Measurements from ENCODE around the gene TACC3.
A peak's percentile ranks its signal among the peaks of the same experiment; 100 is the strongest.

The TACC3 gene

DNA sequence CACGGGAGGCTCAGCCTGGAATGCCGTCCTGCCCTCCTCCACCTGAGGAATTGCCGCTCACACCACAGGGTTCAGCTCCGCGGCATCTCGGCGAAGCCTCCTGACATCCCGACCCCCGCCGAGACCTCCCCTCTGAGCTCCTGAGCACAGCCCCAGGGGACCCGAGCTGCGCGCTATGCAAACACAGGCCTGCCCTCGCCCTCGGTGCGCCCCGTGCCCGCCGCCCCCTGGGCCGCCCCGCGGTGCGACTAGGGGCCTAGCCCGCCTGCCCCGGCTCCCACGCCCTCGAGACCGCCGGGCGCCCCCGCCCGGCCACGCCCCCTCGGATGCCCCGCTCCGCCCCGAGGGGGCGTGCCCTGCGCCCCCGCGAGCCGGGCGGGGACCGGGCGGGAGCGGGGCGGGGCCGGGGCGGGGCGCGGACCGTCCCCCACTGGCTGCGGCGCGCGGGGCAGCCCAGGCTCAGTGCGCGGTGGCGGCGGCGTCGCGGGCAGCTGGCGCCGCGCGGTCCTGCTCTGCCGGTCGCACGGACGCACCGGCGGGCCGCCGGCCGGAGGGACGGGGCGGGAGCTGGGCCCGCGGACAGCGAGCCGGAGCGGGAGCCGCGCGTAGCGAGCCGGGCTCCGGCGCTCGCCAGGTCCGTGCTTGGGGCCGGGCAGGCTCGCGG is 71.6 kb downstream of the TACC3 start, which contains the start of gene FGFR3:
FGFR3 (plus strand) TSS at position 462 of the 664 bp plus-strand sequence. CDS start 642 bp downstream, outside the sequence.
- peak; percentile 8 for DNase-seq (ENCODE audit: low read depth)

DNA sequence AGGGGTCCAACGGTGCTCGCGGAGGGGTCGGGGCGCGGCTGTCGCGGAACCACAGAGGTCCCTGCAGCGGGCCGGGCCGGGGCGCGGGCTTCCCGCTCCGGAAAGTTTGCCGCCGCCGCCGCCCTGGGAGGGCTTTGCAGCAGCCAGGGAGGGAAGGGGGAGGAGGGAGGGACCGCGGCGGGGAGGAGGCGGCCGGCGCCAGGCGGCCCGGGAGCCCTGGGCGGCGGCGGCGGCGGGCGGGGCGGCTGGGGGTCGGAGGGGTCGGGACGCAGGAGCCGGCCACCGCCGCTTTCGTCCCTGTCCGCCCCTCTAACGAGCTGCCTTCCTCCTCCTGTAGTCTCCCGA is 72.1 kb downstream of the TACC3 start:
- DNase-seq (ENCODE audit: low read depth): peak; percentile 32

DNA sequence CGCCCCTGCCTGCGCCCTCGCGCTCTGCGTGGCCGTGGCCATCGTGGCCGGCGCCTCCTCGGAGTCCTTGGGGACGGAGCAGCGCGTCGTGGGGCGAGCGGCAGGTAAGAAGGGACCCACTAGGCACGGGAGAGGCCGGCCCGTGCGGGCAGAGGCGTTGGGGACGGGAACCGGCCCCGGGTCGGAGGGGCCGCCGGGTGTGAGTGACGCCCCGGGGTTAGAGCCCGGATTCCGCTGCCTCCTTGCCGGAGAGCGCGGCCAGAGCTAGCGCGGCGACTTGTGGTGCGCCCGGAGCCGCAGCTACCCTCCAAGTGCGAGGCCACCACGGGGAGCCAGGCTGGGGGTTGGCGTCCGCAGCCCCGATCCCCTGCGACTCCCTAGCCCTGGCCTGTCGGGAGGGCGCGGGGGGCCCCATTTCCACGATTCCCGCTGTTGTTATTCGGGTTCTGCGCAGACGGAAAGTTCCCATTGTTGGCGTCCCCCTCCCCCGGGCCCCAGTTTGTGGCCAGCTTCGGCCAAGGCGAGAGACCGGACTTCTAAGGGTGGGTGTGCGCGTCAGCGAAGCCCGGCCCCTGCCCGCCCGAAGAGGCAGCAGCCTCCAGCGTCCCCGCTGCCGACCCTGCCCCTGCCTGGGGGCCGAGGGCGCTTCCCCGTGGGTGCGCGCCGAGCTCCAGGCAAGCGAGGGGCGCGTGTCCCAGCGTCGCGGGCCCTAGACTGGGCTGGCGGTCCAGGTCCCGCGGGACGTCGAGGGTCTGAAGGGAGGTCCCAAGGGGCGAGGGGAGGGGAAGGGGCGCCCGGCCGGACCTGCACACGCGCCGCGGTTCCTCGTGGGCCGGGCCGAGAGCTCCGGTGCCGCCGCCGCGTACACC is 72.9 kb downstream of the TACC3 start:
- no peak for DNase-seq (ENCODE audit: low read depth)
